ENCODE results near the gene LPP. TPM values are rescaled to one million over a fixed set of nuclear protein-coding genes. Genes with fewer than 3 reads are reported as not detected.

LPP gene
- polyA plus RNA-seq, 1 experiment = 60.0 TPM

DNA sequence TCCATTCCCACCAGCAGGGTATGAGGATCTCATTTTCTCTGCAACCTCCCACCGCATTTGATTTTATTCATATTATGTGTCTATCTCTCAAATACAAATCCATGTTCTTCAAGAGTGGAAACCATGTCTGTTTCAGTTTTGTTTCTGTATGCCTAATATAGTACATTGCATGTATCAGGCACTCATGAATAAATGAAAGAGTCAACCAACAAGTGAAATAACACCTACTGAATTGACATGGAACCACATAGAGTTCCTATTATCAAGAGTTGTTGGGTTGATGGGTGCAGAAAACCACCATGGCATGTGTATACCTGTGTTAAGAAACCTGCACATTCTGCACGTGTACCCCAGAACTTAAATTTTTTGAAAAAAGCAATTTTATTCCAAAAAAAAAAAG, 466.8 kb downstream of the LPP start:
- Histone ChIP-seq H3K4me3 (ENCODE audit: low read depth, low read length) (no peak overlapping the region), H3K36me3 (ENCODE audit: control insufficient read depth, insufficient read depth, low read length) (no peaks in the 10 kb centered on the region), H3K27me3 (ENCODE audit: control insufficient read depth, insufficient read depth, low read length) (no peaks in the 10 kb centered on the region)
- ChIA-PET POLR2A (no interaction called here), CTCF (interaction anchor here (0.6 kb wide), 1 partner anchor 13 kb away, joined by 4 read pairs; no protein-coding TSS in a partner anchor)
- no peak for DNase-seq (ENCODE audit: low read depth)
- TF ChIP-seq, protein P1, sequence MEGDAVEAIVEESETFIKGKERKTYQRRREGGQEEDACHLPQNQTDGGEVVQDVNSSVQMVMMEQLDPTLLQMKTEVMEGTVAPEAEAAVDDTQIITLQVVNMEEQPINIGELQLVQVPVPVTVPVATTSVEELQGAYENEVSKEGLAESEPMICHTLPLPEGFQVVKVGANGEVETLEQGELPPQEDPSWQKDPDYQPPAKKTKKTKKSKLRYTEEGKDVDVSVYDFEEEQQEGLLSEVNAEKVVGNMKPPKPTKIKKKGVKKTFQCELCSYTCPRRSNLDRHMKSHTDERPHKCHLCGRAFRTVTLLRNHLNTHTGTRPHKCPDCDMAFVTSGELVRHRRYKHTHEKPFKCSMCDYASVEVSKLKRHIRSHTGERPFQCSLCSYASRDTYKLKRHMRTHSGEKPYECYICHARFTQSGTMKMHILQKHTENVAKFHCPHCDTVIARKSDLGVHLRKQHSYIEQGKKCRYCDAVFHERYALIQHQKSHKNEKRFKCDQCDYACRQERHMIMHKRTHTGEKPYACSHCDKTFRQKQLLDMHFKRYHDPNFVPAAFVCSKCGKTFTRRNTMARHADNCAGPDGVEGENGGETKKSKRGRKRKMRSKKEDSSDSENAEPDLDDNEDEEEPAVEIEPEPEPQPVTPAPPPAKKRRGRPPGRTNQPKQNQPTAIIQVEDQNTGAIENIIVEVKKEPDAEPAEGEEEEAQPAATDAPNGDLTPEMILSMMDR (IDR thresholded peaks at IDR 0.05; ENCODE audit: insufficient read depth, low read depth, low read length) = no peak

DNA sequence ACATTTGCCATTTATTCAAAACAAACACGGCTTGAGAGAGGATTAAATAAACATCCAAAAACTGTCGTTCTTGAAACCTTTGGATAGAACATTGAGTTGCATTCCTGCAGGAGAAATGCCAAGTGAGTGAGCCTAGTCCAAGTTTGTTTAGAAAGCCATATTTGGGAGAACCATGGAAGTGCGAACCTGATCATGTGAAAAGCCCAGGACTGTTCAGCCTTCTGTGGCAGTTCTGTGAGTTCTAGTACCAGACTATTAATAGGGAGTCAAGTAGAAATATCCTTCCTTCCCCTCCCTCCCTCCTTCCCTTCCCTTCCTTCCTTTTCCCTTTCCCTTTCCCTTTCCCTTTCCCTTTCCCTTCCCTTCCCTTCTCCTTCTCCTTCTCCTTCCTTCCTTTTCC, 470.4 kb downstream of the LPP start:
- ChIA-PET CTCF (interaction anchor here (1.0 to 2.9 kb wide), 2 partner anchors 331 to 884 kb away, joined by 3 to 9 read pairs; no protein-coding TSS in a partner anchor), POLR2A (interaction anchor here (0.6 kb wide), 1 partner anchor 329 kb away, joined by 3 read pairs; no protein-coding TSS in a partner anchor)
- H3K4me3 ChIP-seq (ENCODE audit: low read depth, low read length) = no peak overlapping the region
- H3K36me3 ChIP-seq (ENCODE audit: control insufficient read depth, insufficient read depth, low read length) = no peaks in the 10 kb centered on the region
- no peaks in the 10 kb centered on the region for H3K27me3 ChIP-seq (ENCODE audit: control insufficient read depth, insufficient read depth, low read length)
- TF ChIP-seq, protein P1 (IDR thresholded peaks at IDR 0.05; ENCODE audit: insufficient read depth, low read depth, low read length) = no peak
- no peak for DNase-seq (ENCODE audit: low read depth)

DNA sequence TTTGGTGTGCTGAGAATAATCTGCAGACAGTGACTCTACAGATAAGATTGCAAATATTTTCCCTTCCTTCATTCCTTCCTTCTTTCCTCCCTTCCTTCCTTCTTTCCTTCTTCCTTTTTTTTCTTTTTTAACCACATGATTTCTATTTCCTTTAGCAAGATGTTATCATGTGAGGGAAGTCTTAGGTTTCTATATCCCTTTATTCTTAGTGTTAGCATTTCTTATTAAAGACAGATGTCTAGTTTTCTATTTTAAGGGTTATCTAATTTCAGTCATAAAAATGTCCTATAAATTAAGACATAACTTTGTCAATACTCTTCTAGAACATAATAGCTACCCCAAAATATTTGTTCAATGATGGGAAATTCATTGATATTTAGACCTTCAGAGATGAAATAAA, 470.9 kb downstream of the LPP start:
- CTCF ChIA-PET = no interaction called here

DNA sequence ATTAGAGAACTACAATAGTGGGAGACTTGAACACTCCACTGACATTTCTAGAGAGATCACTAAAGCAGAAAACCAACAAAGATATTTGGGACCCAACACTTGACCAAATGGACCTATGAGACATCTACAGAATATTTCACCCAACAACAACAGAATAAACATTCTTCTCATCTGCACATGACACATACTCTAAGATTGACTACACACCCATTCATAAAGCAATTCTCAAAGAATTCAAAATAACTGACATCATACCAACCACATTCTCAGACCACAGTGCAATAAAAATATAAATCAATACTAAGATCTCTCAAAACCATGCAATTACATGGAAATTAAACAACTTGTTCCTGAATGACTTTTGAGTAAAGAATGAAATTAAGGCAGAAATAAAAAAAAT, 473.7 kb downstream of the LPP start:
- ChIA-PET POLR2A (no interaction called here), CTCF (no interaction called here)
- Histone ChIP-seq H3K27me3 (ENCODE audit: control insufficient read depth, insufficient read depth, low read length) (no peaks in the 10 kb centered on the region), H3K4me3 (ENCODE audit: low read depth, low read length) (no peak overlapping the region), H3K36me3 (ENCODE audit: control insufficient read depth, insufficient read depth, low read length) (no peaks in the 10 kb centered on the region)
- TF ChIP-seq, protein P1 (IDR thresholded peaks at IDR 0.05; ENCODE audit: insufficient read depth, low read depth, low read length) = no peak
- DNase-seq (ENCODE audit: low read depth) = peak; percentile 97

More for the DNA sequence above, 470.9 kb downstream of the LPP start:
- POLR2A ChIA-PET = no interaction called here
- H3K27me3 ChIP-seq (ENCODE audit: control insufficient read depth, insufficient read depth, low read length) = no peaks in the 10 kb centered on the region
- no peaks in the 10 kb centered on the region for H3K36me3 ChIP-seq (ENCODE audit: control insufficient read depth, insufficient read depth, low read length)
- no peak for DNase-seq (ENCODE audit: low read depth)
- no peak overlapping the region for H3K4me3 ChIP-seq (ENCODE audit: low read depth, low read length)
- TF ChIP-seq, protein P1 (IDR thresholded peaks at IDR 0.05; ENCODE audit: insufficient read depth, low read depth, low read length) = no peak

DNA sequence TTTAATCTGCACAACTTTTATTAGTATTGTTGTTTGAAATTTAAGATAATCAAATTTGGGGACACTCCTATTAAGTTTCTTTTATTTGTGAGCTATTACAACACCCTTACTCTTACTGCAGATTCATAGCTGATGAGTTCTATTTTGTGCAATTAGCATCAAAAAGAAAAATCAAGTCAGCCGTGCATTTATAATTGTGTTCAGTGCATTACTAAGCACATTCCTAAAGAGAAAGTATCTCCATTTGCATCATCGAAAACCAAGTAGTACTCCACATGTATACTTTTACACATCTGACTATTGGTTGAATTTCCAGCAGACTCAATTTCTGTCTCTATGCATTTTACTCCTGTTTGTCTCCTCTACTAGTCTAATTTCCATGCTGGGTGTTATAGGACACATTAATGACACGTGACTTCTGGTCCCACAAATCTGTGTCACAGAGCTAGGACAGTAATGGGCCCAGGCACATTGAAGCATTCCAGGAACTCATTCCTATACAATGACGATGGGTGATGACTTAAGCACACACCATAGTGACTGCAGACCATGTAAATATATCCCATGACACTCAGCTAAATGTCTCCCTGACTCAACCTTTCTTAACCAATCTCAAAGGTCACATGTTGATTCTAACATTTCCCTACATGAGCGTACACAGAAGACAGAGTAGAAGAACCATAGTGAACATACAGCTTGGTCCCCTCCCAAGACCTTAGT, 477.5 kb downstream of the LPP start:
- POLR2A ChIA-PET = no interaction called here
- CTCF ChIA-PET = interaction anchor here (0.6 to 1.9 kb wide), 8 partner anchors 13 to 892 kb away, joined by 3 to 6 read pairs (median 4); no protein-coding TSS in a partner anchor
- no peak overlapping the region for H3K4me3 ChIP-seq (ENCODE audit: low read depth, low read length)
- DNase-seq (ENCODE audit: low read depth) = peak; percentile 28
- H3K36me3 ChIP-seq (ENCODE audit: control insufficient read depth, insufficient read depth, low read length) = no peaks in the 10 kb centered on the region; the same call in 1 of the 2 replicates
- H3K27me3 ChIP-seq (ENCODE audit: control insufficient read depth, insufficient read depth, low read length) = no peaks in the 10 kb centered on the region
- TF ChIP-seq, protein P1 (IDR thresholded peaks at IDR 0.05; ENCODE audit: insufficient read depth, low read depth, low read length) = no peak
